Type B pancreatic cell (in vitro differentiated cells): ENCODE data around the gene MED6. TPM values are rescaled to one million over a fixed set of nuclear protein-coding genes. Genes with fewer than 3 reads are reported as not detected.

ENCODE experiments used
- DNase-seq: peaks from one replicate; pipeline ENCODE4 v3.0.0; 2021; ENCODE audit warnings: mixed read lengths; ENCODE audit not compliant: unreplicated experiment; ENCODE audit errors: extremely low spot score
- H3K27ac Mint-ChIP-seq: 2 replicates; pipeline ENCODE4 v1.8.0; 2021; ENCODE audit warnings: mild to moderate bottlenecking, mixed read lengths
- H3K27me3 Mint-ChIP-seq: 2 replicates; pipeline ENCODE4 v1.8.0; 2021; ENCODE audit warnings: mixed read lengths
- H3K36me3 Mint-ChIP-seq: 2 replicates; pipeline ENCODE4 v1.8.0; 2021; ENCODE audit warnings: mixed read lengths
- H3K4me1 Mint-ChIP-seq: one replicate; pipeline ENCODE4 v1.8.0; 2021; ENCODE audit warnings: mixed read lengths; ENCODE audit not compliant: unreplicated experiment
- H3K4me3 Mint-ChIP-seq: 2 replicates; pipeline ENCODE4 v1.8.0; 2021; ENCODE audit warnings: mild to moderate bottlenecking, mixed read lengths
- H3K9me3 Mint-ChIP-seq: 2 replicates; pipeline ENCODE4 v1.8.0; 2021; ENCODE audit warnings: mixed read lengths
- CTCF ChIP-seq: fragments of 200-600 bp; sonication (generic); conservative IDR thresholded peaks from 2 replicates; pipeline ENCODE4 v1.5.0; 2021; ENCODE audit warnings: antibody characterized with exemption, mild to moderate bottlenecking
- total RNA-seq: library from RNA; stranded (reverse); gene quantifications from 2 replicates; pipeline ENCODE4 v1.2.1, GENCODE V29; 2021; ENCODE audit warnings: low replicate concordance

The MED6 gene
- total RNA-seq, 1 donor from 2014 or later = 46.5 TPM

- DNase-seq = no peak
- no peak for TF ChIP-seq CTCF
- H3K9me3 Mint-ChIP-seq = no peaks in the 10 kb centered on the region
- no peaks in the 10 kb centered on the region for H3K27me3 Mint-ChIP-seq
- no peak overlapping the region for H3K4me3 Mint-ChIP-seq
- H3K4me1 Mint-ChIP-seq = no peaks in the 10 kb centered on the region
- peaks cover 20% of the 10 kb centered on the region for H3K36me3 Mint-ChIP-seq
- no peak overlapping the region for H3K27ac Mint-ChIP-seq
Observed at GRCh38 chr14:70571139-70571538, 29.3 kb downstream of the MED6 start.

- no peak overlapping the region for H3K4me3 Mint-ChIP-seq
- no peak for DNase-seq
- H3K27ac Mint-ChIP-seq = no peak overlapping the region
- peak; percentile 63 for TF ChIP-seq CTCF
- no peaks in the 10 kb centered on the region for H3K27me3 Mint-ChIP-seq
- peaks cover 42% of the 10 kb centered on the region for H3K36me3 Mint-ChIP-seq
- H3K4me1 Mint-ChIP-seq = no peaks in the 10 kb centered on the region
- no peaks in the 10 kb centered on the region for H3K9me3 Mint-ChIP-seq
Observed at GRCh38 chr14:70567791-70568190, 32.7 kb downstream of the MED6 start.

- Mint-ChIP-seq H3K4me1 (no peaks in the 10 kb centered on the region), H3K4me3 (no peak overlapping the region), H3K9me3 (peaks cover 4% of the 10 kb centered on the region), H3K27me3 (no peaks in the 10 kb centered on the region), H3K27ac (no peak overlapping the region), H3K36me3 (peaks cover 52% of the 10 kb centered on the region)
- DNase-seq = no peak
- no peak for TF ChIP-seq CTCF
Observed at GRCh38 chr14:70563869-70564268, 36.6 kb downstream of the MED6 start.

- Mint-ChIP-seq H3K4me1 (no peaks in the 10 kb centered on the region), H3K27me3 (no peaks in the 10 kb centered on the region), H3K4me3 (no peak overlapping the region), H3K9me3 (peaks cover 4% of the 10 kb centered on the region), H3K27ac (no peak overlapping the region), H3K36me3 (peaks cover 52% of the 10 kb centered on the region)
- no peak for DNase-seq
- TF ChIP-seq CTCF = no peak
Observed at GRCh38 chr14:70563417-70563816, 37.0 kb downstream of the MED6 start.

- Mint-ChIP-seq H3K4me1 (no peaks in the 10 kb centered on the region), H3K36me3 (peaks cover 19% of the 10 kb centered on the region)
Observed at GRCh38 chr14:70558356-70558755, 42.1 kb downstream of the MED6 start.

More at GRCh38 chr14:70558356-70558755, 42.1 kb downstream of the MED6 start:
- H3K4me3 Mint-ChIP-seq = no peak overlapping the region
- H3K9me3 Mint-ChIP-seq = peaks cover 4% of the 10 kb centered on the region
- no peak overlapping the region for H3K27ac Mint-ChIP-seq
- H3K27me3 Mint-ChIP-seq = no peaks in the 10 kb centered on the region
- TF ChIP-seq CTCF = no peak
- no peak for DNase-seq
